ENCODE results near the gene PAK5.

The PAK5 gene

DNA sequence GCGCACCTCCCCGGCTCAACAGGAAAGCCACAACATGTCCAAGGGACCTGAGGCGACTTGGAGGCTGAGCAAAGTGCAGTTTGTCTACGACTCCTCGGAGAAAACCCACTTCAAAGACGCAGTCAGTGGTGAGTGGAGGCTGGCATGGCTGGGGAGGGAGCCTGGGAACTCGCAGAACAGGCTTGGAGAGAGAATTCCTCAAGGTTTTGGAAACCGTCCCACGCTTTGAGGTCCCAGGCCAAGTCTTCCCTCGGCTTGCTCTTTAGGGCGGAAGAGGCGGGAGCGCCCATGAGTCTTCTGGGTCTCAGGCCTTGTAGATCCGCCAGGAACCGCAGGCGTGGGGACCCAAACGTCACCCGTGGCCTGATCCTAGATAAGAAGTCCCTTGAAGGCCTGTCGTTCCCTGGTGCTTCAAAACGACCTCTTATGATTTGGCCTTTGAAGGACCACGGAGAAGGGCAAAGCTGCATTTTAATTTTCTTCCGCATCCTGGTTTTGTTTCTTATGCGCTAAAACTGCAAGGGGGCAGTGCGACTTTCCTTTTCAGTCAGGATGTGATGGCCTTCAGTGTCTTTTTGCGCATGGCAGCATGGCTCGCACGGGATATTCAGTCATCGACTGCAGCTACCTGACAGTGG lies 322.5 kb downstream of the PAK5 start:
- DNase-seq = no peak

DNA sequence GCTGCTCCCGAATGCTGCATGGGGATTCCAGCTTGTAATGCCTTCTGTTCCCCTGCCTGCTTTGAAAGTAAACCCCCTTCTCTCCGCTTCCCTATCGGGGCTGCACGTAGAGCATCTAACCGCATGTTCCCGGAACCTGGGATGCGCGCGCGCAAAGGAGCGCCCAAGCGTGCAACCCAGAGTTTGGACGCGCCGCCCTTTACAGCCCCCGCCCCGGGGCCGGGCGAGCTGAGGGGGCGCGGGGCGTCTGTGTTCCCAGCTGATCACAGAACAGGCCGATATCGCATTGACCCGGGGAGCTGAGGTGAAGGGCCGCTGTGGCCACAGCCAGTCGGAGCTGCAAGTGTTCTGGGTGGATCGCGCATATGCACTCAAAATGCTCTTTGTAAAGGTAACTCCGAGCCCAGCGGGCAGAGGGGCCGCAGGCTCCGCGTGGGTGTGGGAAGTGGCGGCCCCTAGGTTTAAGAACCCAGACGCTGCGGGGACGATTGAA lies 323.1 kb downstream of the PAK5 start:
- no peak for DNase-seq

DNA sequence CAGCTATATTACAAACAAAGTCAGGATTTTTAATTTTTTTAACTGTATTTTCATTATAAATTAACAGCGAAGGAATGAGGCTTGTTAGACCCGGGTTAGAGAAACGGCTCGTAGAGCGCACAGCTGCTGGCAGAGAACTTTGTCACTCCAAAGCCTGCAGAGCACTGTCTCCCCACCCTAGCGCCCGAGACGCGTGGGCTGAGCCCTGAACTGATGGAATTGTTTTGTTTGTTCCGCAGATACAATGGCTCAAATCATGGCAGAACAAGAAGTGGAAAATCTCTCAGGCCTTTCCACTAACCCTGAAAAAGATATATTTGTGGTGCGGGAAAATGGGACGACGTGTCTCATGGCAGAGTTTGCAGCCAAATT lies 323.7 kb downstream of the PAK5 start:
- DNase-seq = no peak

DNA sequence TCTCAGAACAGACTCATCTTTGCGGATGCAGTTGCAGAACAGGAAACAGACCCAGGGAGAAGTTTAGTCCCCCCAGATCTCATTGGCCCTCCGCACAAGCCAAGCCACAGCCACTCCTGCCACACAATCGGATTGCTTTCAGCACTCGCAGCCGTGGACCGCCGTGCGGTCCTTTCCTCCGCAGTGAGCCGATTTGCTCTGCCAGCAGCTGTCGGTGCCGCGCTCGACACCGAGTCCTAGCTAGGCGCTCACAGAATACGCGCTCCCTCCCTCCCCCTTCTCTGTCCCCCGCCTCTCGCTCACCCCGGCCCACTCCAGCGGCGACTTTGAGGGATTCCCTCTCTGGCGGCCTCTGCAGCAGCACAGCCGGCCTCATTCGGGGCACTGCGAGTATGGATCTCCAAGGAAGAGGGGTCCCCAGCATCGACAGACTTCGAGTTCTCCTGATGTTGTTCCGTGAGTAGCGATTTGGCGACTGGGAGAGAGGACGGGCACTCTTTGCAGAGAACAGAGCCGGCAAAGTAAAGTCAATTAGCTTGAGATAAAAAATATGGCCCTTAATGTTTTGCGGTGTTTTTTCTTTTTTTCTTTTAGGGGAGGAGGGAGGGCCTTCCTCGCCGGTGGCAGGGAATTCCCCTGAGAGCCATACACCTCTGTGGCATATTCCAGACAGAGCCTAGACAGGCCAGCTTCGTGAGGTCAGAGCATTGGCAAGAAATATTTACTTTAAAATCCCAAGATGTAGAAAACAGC lies 324.2 kb downstream of the PAK5 start, which contains the start of gene LAMP5:
Gene LAMP5 (plus strand): TSS at position 130 of the 753 bp plus-strand sequence. CDS start 263 bp downstream, at position 393.
- DNase-seq = no peak

DNA sequence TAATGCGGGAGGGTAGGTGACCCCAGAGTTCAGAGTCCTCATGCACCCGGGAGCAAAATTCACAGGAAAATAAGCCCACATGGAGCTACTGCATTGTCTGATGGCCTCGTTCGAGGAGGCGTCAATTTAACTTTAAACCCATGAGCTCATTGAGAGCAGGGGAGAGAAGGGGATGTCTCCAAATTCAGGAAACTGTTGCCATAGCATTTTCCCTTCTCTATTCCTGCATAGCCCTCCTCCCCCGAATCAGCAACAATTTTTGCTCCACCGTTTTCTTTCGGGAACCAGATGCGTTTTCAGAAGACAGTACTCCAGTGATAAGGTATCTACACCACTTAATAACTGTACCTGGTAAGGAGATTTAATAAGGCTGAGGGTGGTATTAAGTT lies 324.8 kb downstream of the PAK5 start:
- DNase-seq = no peak

DNA sequence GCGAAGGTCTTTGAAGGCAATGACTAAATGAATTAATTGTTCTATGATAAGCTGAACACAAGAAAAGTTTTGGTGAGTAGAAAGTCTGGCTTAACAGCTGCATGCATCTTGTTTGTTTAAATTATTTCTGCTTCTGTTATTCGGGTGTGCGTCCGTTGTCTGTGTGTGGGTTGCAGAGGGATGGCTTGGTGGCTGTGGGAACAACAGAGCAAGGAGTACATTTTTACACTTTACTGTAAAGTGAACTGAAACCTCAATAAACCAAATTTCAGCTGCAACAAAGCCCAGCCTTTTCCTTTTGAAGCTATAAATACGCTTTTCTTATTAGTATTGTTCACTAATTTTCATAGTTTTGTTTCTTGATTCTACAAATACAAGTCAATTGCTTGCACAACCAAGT lies 328.0 kb downstream of the PAK5 start:
- no peak for DNase-seq

DNA sequence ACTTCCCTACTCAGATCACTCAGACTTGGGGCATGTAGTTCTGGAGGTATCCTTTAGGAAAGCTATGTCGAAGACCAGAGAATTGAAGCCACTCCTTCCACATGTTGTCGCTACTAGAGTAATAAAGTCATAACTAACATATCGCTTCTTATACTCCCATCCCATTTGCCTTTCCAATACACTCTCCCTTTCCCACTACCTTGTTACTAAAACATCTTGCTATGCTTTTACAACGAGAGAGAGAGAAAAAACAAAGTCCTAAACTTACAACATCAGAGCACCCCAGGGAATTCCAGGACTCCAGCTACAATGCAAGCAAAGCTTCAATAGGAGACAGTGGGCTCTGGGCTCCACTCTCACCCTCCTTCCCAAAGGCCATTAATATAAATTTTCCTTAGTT lies 329.6 kb downstream of the PAK5 start:
- DNase-seq = no peak

DNA sequence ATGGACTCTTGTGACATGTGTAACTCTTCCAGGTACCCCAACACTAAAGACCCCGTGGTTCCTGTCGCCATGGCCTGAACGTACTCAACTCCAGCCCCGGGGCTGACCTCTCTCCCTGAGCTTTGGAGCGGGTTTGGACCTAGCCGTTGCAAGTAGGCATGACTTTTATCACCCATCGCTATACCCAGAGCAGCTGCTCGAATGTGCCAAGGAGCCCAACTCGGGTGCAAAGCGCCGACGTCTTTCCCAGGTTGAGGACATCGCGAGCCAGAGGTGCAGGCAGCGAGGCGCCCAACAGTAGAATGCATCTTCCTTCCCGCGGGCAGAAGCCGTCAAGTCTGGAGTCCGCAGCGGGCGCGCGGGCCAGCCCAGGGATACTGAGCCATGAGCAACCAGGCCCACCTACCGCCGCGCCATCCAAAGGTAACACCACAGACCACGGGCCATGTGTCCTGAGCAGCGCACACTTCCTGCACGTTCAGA lies 330.1 kb downstream of the PAK5 start:
- DNase-seq = no peak

DNA sequence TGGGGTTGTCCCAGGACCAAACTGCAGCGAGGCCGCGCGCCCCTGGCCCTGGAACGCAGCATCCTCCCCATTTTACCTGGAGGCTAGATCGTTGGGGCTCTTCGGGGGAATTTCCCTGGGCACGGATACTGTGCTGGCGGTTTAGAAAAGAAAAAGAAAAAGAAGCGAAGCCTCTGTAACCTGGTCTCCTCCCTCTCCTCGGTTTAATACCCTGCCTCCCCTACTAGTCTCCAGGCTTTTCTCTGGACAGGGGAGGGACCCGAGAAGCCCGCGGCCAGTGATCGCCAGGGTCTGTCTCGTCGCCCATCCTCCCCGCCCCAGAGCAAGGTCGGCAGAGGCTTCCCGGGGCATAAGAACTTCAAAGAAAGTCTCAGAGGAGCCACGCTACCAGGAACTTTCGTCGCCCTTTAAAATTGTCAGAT lies 330.6 kb downstream of the PAK5 start:
- no peak for DNase-seq

DNA sequence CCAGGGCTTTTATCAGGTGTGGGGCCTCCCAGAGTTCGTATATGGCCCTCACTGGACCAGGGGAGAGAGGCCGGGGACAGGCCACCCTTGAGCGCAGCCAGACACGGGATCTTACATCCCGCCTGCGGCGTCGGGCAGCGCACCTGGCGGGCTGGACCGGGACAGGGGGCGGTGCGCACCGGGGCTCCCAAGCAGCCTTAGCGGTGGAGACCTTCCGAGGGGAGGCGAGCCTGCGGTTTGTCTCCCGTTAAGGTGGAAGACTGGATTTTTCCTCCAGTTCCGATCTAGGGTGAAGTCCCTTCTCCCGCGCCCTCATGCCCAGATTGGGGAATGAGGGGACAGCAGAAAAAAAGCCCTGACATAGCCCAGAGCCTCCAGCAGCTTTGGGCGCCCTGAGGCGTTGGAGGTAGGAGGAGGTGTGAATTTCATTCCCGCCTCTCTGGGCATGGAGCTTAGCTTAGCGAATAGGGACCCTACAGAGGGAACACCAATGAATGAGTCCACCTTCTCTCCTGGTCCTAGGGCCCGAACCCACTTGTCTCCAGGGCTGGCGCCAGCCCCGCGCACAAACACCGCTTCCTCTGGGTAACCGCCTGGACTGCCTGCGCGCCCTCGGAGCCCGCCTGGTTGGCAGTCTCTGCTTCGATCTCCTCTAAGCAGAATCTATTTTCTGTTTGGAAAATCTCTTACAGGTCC lies 331.2 kb downstream of the PAK5 start:
- no peak for DNase-seq

DNA sequence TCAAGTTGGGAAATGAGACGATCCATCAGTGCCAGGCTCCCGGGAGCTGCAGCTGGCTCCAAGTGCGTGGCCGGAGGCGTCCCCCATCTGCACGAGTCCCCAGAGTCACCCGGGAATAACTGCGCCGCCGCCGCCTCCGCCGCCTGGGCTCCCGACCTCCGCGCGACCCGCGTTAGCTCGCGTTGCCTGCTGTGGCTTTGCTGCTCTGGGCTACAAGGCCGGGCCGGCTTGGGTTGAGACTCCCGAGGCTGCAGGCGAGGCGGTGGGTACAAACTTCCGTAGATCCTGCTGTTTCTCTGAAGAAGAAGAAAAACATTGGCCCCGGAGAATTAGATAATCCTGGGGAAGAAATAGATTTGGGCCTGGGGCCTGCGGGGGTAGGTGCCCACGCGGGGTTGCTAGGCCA lies 331.9 kb downstream of the PAK5 start:
- DNase-seq = no peak

DNA sequence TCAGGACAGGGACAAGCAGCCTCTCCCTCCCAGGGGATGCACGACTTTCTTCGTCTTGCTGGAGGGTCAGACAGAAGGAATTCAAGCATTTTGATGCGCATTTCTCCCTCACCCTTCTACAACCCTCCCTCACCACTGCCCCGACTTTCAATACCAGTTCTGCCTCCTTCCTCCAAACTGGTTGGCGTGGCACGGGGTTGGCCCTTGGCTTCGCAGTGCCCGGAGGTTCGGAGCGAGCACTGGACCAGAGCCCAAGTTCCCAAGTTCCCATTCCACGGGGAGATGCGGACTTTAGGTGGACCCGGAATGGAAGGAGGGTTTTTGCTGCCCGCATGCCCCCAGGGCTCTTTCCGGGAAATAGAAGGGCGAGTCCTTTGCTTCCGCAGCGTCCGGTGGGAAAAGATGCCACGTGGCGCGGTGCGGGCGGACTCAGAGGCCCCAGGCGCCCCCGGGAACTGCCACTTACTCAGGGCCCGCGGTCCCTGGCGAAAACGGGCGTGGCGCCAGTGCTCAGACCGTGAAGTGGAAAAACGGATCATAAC lies 332.5 kb downstream of the PAK5 start:
- DNase-seq = no peak

DNA sequence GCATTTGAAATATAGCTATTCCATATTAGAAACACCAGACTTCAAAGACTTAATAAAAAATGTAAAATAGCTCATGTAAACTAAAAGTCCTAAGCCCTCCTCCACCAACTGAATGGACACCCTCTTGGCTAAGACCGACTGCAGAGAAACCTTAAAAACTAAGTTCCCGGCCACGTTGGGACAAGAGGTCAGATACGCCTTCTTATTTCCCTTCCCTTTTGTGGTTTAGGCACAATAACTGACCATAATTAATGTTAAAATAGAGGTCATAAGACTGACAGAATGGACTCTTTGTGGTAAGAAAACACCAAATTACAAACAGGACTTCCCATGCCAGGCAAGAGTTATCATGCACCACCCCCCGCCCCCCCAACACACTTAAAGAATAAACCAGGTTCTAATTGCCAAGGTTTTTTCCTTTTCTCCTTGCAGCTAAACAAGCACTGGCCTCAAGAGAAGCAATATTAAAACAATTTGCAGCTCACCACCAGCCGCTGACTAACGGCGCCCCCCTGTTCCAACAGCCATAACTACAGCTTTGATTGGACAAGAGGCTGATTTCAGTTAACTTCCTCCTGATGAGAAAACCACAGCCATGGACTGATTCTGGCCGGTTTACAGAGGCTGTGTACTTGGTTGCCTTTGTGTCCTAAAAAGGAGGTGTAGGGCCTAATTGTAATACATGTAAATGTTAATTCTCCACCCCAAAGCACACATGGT lies 335.2 kb downstream of the PAK5 start:
- DNase-seq = no peak

DNA sequence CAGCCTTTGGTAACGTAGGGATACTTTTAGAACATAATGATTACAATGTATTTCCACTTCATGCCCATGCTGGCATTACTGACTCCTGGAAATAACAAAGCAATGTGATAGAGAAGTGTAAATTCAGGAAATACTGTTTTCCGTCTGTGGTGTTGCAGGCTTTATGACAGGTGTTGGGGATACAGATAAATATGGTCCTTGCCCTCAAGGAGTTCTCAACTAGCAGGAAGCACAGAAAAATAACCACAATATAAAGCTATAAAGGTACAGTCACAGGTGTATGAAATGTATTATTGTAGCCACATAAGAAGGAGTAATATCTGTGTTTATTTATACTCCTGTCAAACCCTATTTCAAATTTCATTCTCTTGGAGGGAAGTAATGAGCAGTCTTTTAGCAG lies 337.4 kb downstream of the PAK5 start:
- DNase-seq = no peak

DNA sequence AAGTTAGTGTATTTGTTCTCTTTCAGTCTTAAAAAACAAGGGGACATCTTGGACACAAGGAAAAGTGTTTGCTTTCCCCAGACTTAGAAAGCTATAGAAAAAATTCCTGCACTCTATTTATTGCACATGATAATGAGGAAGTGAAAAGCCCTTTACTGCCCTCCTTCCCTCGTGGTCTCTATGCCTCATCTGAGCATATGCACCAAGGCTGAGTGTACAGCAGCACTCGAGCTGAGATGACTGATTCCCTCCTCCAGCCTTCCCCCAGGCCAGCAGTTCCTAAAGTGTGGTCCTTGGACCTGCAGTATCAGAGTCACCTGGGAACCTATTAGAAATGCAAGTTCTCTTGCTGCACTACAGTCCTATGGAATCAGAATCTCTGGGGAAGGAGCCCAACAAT lies 338.8 kb downstream of the PAK5 start:
- DNase-seq = no peak

DNA sequence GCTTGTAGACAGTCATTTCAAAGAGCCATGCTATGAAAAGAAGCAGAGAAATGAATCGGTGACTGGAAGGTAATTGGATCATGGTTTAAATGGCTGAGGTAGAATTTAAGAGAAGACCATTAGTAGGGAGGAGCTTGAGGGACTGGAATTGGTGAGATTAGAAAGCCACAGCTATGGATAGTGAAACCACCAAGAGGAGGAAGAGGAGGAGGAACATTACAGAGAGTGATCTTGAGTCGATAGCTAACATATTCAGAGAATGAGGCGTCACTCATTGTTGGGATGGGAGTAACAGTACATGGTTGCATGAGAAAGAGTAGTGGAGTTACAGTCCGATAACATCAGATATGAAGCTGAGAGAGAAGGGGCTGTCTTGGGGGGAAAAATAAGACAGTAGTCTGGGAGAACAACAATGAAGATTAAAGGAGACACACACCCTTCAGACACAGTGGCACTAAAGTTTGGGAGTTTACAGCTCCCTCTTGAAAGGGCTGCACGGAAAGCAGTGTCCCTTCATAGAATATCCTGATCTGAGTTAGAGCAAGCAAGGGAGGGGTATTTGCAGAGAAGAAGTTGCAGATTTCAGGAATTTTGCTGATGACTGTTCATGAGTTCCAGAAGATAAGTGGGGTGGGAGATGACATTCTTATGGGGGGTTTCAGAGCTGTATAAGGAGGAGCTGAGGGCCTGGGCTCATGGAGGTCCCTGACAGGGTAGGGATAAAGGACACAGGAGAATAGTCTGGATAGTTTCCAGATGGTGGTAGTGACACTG lies 339.6 kb downstream of the PAK5 start:
- no peak for DNase-seq

DNA sequence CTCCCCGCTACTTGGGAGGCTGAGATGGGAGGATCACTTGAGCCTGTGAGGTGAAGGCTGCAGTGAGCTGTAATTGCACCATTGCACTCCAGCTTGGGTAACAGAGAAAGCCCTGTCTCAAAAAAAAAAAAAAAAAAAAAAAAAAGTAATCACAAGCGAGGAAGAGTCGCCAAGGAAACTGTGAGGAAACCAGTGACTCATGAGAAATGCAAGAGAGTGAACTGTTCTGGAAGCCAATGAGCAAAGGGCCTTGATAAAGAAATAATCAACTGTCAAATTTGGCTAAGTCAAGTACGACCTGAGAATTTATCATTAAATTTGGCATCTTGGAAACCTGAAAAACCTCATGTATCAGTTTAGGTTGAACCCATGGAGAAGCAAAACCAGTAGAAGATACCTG lies 340.6 kb downstream of the PAK5 start:
- DNase-seq = no peak

DNA sequence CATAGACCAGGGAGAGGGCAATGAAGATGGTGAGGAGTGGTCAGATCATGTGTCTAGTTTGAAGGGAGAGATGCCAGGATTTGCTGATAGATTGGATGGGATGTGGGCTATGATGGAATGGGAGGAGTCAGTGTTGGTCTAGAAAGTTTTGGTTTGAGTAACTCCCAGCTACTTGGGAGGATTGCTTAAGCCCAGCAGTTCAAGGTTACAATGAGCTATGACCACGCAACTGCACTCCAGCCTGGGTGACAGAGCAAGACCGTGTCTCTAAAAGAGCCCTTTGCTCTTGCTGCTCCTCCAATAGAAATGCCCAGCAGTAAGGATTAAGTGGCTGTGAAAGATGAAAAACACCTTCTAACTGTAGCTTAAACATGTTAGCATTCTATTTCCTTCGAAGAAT lies 342.7 kb downstream of the PAK5 start:
- no peak for DNase-seq

DNA sequence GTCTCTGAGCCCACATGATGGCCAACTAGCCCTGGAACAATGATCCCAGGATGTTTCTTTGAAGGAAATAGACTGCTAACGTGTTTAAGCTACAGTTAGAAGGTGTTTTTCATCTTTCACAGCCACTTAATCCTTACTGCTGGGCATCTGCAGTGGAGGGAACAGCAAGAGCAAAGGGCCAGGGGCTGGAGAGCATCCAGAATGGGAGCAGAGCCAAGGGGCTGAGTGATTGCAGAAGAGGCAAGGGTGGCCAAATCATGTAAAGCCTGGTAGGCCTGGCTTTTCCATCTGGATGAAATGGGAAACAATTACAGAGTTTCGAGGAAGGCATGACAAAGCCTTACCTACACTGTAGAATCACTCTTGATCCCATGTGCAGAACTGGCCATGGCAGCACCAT lies 343.2 kb downstream of the PAK5 start:
- no peak for DNase-seq

DNA sequence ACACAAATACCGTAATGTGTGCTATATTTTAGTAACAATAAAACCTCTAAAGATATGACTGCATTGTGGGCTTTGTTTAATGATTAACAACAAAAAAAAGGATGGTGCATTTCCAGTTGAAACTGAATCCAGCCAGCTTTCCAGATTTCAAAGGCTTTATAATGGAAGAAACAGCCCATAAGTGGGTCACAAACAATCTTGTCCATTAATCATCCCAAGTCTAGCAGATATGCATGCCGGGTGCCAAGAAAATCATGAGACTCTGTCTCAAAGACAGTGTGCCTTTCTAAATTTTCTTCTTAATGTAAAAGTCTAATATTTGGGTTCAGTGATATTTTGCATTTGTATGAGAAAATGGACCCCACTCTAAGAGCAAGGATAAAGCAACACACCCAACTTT lies 345.1 kb downstream of the PAK5 start:
- no peak for DNase-seq

DNA sequence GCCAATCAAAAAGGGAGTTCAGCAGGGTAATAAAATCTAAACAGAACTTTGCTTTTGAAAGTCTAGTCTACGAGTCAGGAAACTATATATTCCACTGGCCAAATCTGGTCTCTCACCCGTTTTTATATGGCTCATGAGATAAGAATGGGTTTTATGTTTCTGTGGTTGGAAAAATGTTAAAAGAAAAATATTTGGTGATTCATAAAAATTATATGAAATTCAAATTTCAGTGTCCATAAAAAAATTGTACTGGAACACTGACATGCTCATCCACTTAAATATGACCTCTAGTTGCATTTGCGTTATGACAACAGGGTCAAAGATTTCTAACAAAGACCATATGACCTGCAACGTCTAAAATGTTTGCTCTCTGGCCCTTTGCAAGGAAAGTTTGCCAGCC lies 346.8 kb downstream of the PAK5 start:
- DNase-seq = no peak

DNA sequence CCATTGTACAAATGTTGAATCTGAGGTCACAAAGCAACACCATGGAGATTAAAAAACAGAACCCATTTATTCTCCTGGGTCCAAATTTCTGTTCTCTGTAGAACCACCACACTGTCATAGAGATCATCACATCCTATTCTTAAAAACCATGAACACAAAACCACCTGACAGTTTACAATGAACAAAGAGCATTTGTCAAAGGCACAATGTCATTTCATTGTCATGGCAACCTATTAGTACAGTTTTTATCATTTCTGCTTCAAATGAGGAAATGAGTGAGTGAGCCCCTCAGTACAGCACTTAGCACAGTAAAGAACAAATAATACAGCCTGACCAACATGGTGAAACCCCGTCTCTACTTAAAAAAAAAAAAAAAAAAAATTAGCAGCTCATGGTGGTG lies 347.6 kb downstream of the PAK5 start:
- DNase-seq = no peak

Data from stimulated activated CD4-positive, alpha-beta T cell treated with anti-CD3 and anti-CD28 coated beads, Interleukin-4, amount 100 ng/mL, for 24 hours (primary cell).